Cardiac ventricle fibroblast (primary cell): ENCODE results near the gene TEX264. TPM values are rescaled to one million over a fixed set of nuclear protein-coding genes. Genes with fewer than 3 reads are reported as not detected.

ENCODE experiments used
- total RNA-seq: library from RNA; depleted of rRNA; stranded (reverse); fragments of >200 nt; gene quantifications from 2 replicates; pipeline ENCODE4 v1.2.3, GENCODE V29; 2015

Gene TEX264, protein sequence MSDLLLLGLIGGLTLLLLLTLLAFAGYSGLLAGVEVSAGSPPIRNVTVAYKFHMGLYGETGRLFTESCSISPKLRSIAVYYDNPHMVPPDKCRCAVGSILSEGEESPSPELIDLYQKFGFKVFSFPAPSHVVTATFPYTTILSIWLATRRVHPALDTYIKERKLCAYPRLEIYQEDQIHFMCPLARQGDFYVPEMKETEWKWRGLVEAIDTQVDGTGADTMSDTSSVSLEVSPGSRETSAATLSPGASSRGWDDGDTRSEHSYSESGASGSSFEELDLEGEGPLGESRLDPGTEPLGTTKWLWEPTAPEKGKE
- 64.6 and 70.3 TPM in 2 replicates for total RNA-seq

DNA sequence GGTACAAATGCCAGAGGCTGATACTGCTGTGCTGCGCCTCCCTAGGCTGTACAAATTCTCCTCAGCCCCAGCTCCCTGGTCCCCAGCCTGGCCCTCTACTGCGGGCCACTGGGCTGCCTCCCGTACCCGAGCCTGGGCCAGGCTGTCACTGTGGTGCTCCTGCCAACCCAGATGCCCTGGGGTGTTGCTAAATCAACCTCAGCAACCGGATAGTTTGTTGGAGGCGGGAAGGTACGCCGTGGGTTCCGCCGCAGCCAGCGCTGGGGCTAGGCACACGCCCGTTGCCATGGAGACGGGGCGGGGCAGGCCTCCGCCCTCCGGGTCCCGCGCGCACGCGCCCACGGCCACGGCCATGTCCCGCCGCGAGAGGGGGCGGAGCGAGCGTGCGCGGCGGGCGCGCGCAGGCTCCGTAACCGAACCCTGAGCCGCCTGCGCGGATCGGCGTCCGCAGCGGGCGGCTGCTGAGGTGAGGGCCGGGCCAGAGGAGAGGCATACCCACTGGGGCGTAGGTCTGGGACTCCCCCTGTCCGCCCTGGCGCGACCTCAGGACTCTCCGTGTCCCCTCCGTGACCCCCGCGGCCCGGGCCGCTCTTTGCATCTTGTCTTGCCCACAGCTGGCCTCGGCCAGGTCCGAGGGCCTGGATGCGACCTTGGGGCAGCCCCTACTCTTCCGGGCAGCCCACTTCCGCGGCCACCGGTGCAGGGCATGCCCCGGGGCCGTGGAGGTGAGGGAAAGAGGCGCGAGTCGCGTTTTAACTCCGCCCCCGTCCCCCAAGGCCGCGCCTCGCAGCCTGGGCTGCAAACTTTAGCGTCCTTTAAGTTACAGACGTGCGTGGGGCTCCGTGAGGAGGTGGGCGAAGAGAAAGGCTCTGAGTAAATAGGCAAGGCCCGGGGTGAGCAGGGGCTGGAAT, at the start of gene TEX264:
Gene TEX264, plus strand, starts transcription at position 430 of the 911 bp plus-strand sequence. CDS start 3,053 bp downstream, outside the sequence.

DNA sequence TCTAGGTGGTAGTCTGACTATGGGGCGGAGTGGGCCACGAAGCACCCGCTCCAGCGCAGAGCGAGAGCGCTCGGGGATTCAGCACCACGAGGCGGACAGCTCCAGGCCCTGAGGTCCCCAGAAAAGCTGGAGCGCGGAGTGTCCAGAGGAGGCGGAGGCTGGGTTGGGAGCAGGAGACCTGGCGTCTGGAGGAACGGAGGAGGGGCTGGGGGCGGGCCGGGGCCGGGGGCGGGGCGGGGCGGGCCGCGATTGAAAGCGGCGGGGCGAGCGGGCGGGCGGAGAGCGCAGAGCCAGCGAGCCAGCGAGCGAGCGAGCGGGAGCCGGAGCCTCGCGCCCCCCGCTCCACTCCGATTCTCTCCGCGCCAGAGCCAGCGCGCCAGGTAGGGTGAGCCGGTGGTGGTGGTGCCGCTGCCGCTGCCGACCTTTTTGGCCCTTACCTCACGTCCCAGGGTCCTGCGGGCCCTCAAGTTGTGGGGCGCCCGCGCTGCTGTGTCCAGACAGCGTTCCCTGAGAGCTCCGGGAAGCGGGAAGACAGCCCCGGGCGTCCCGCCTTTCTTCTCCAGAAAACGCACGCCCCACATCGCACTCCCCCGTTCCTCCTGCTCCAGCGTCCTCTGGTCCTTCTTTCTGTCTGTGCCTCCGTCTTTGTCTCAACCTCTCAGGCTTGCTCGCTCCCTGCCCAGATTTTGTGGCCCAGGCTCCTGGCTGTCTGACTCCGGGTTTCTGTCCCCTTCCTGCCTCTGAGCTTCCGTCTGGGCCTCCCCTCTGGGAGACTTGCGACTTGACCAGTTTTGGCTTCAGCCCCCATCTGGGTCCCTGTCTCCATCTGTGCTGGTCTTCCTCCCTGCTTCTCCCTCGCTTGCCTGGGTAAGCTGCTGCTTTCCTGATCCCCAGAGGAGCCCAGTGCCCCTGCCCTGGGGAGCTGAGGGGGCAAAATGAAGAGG, 36.0 kb downstream of the TEX264 start, which contains the start of gene GRM2:
Gene GRM2, plus strand, starts transcription at position 281 of the 944 bp plus-strand sequence. CDS start 1,916 bp downstream, outside the sequence.

Other genes with a start within 250 kb of the TEX264 start
- 9.0 and 10.1 TPM in 2 replicates for gene DCAF1, start 171.2 kb upstream of the TEX264 start, total RNA-seq
- 7.2 and 7.5 TPM in 2 replicates for gene RAD54L2, start 132.5 kb upstream of the TEX264 start, total RNA-seq
- gene GRM2, start 35.8 kb downstream of the TEX264 start, total RNA-seq, result not detected in 2 replicates
- not detected in 2 replicates for gene IQCF6, start 108.0 kb downstream of the TEX264 start, total RNA-seq
- not detected in 2 replicates for gene IQCF2, start 190.4 kb downstream of the TEX264 start, total RNA-seq
- not detected in 2 replicates for gene IQCF5, start 204.3 kb downstream of the TEX264 start, total RNA-seq
- gene IQCF1, start 232.1 kb downstream of the TEX264 start, total RNA-seq, result not detected in 2 replicates